Thyroid gland (tissue), 4 donors: ENCODE results near the gene CEP97. TPM values are rescaled to one million over a fixed set of nuclear protein-coding genes. Genes with fewer than 3 reads are reported as not detected.

Source experiments
- DNase-seq, 2 donors: peaks; one replicate each; pipeline ENCODE4 v3.0.0-alpha.2; 2019
- H3K27ac ChIP-seq, 3 donors: fragments of 200-600 bp; sonication (generic); 1 replicate in 2 of 3; 2 replicates in 1 of 3; pipeline ENCODE4 v1.5.1; 2016 to 2019; ENCODE audit warnings: mild to moderate bottlenecking in 1 of 3, moderate library complexity in 1 of 3
- H3K27me3 ChIP-seq: fragments of 200-600 bp; sonication (generic); one replicate; pipeline ENCODE4 v1.5.1; 2019
- H3K36me3 ChIP-seq, 2 donors: fragments of 200-600 bp; sonication (generic); one replicate each; pipeline ENCODE4 v1.5.1; 2016 to 2019
- H3K4me1 ChIP-seq, 2 donors: fragments of 200-600 bp; sonication (generic); one replicate each; pipeline ENCODE4 v1.5.1; 2017 to 2019
- H3K4me3 ChIP-seq, 3 donors: fragments of 200-600 bp; sonication (generic); replicated peaks in 1 of 3; 1 replicate in 2 of 3; 2 replicates in 1 of 3; pipeline ENCODE4 v1.5.1; 2016; ENCODE audit warnings: mild to moderate bottlenecking in 1 of 3
- H3K9me3 ChIP-seq: fragments of 200-600 bp; sonication (generic); one replicate; pipeline ENCODE4 v1.5.1; 2017
- CTCF ChIP-seq, 6 experiments: fragments of 200-600 bp in 3 of 6; fragments of 450-650 bp in 3 of 6; sonication (generic) in 3 of 6; IDR thresholded peaks; one replicate each; pipeline ENCODE4 v1.5.1; 2016 to 2019; ENCODE audit warnings: antibody characterized with exemption in 6 of 6, mild to moderate bottlenecking in 2 of 6, inconsistent platforms in 1 of 6, moderate library complexity in 1 of 6
- POLR2A ChIP-seq, 2 donors: fragments of 450-650 bp; IDR thresholded peaks; one replicate each; pipeline ENCODE4 v1.6.1; 2017; ENCODE audit warnings: antibody characterized with exemption in 2 of 2, mild to moderate bottlenecking in 2 of 2, moderate library complexity in 1 of 2
- WGBS, 2 donors: methylation state at CpG; one replicate each; pipeline ENCODE4 v1.1.5; 2017; 5-methylcytosine and 5-hydroxymethylcytosine counted together
- intact Hi-C: fragments of 100-400 bp; cut with DNase I; formaldehyde crosslinking; loops from one replicate; pipeline ENCODE4 v1.15.1; 2023
- total RNA-seq, 4 donors: library from RNA; depleted of rRNA; stranded (reverse); fragments of >200 nt; gene quantifications; one replicate each; pipeline ENCODE4 v1.2.3, GENCODE V29; 2016

Gene CEP97
- total RNA-seq, 4 donors from 2014 or later: 7.3 to 13.3 (median 8.2) TPM

- H3K27ac ChIP-seq: no peak overlapping the region
These were observed 3.3 kb upstream of the CEP97 start for GRCh38 chr3:101720851-101721840.

GRCh38 chr3:101722394-101723173, 1.8 kb upstream of the CEP97 start:
- Histone ChIP-seq H3K36me3 (no peaks in the 10 kb centered on the region), H3K4me1 (no peaks in the 10 kb centered on the region), H3K4me3 (no peak overlapping the region), H3K9me3 (no peaks in the 10 kb centered on the region), H3K27ac (no peak overlapping the region), H3K27me3 (no peaks in the 10 kb centered on the region)
- WGBS, 2 donors: 81 to 87% methylated on average over 7 of the region's 7 CpGs
- DNase-seq: no peak
- TF ChIP-seq POLR2A (IDR thresholded peaks at IDR 0.05) (no peak), CTCF (IDR thresholded peaks at IDR 0.05) (no peak)
- intact Hi-C loops: loop anchor here (10.0 kb wide), 1 partner anchor 52 kb away; the partner anchor contains the start of gene NXPE3

More at GRCh38 chr3:101720851-101721840, 3.3 kb upstream of the CEP97 start:
- Histone ChIP-seq H3K4me3 (no peak overlapping the region), H3K27me3 (no peaks in the 10 kb centered on the region), H3K4me1 (no peaks in the 10 kb centered on the region), H3K36me3 (no peaks in the 10 kb centered on the region), H3K9me3 (no peaks in the 10 kb centered on the region)
- DNase-seq: no peak
- TF ChIP-seq POLR2A (IDR thresholded peaks at IDR 0.05) (no peak), CTCF (IDR thresholded peaks at IDR 0.05) (no peak)
- intact Hi-C loops: loop anchor here (10.0 kb wide), 1 partner anchor 54 kb away; the partner anchor contains the start of gene NXPE3
- 66 to 73% methylated on average over 10 of the region's 10 CpGs for WGBS, 2 donors

- TF ChIP-seq CTCF (IDR thresholded peaks at IDR 0.05) (no peak), POLR2A (IDR thresholded peaks at IDR 0.05) (no peak)
- DNase-seq: peak; percentile 31 to 38
- no peaks in the 10 kb centered on the region for H3K4me1 ChIP-seq
- no peaks in the 10 kb centered on the region for H3K9me3 ChIP-seq
- H3K27me3 ChIP-seq: no peaks in the 10 kb centered on the region
- 2% methylated on average over 18 to 19 of the region's 21 CpGs for WGBS, 2 donors
- intact Hi-C loops: loop anchor here (10.0 kb wide), 1 partner anchor 49 kb away; the partner anchor contains the start of gene NXPE3
- H3K36me3 ChIP-seq: no peaks in the 10 kb centered on the region
- peak overlapping the region; percentile 41 to 81 (median 65) for H3K4me3 ChIP-seq
- H3K27ac ChIP-seq: peak overlapping the region in 2 of 3 donors; percentile 19 to 50
These were observed 928 bp downstream of the CEP97 start for GRCh38 chr3:101725194-101725889.

GRCh38 chr3:101725890-101726275, 1.5 kb downstream of the CEP97 start:
- Histone ChIP-seq H3K36me3 (no peaks in the 10 kb centered on the region), H3K27ac (no peak overlapping the region), H3K4me3 (peak overlapping the region in 1 of 3 donors; percentile 65), H3K27me3 (no peaks in the 10 kb centered on the region), H3K4me1 (no peaks in the 10 kb centered on the region), H3K9me3 (no peaks in the 10 kb centered on the region)
- no peak for DNase-seq
- WGBS, 2 donors: 17 to 24% methylated on average over 3 of the region's 3 CpGs
- intact Hi-C loops: loop anchor here (10.0 kb wide), 1 partner anchor 49 kb away; the partner anchor contains the start of gene NXPE3
- TF ChIP-seq POLR2A (IDR thresholded peaks at IDR 0.05) (no peak), CTCF (IDR thresholded peaks at IDR 0.05) (no peak)
